A549 (cell line): ENCODE measurements around the gene ZNF536.

ENCODE experiments used
- CBX8 ChIP-seq: fragments of 200-600 bp; sonication (generic); IDR thresholded peaks from 2 replicates; pipeline ENCODE4 v1.6.1; 2016
- CEBPB ChIP-seq, 2 experiments: fragments of >200 bp in 1 of 2; sonication (Bioruptor Twin) in 1 of 2; formaldehyde crosslinking in 1 of 2; IDR thresholded peaks; 2 replicates each; pipeline ENCODE4 v1.6.1; 2012 to 2016
- CHD2 ChIP-seq: fragments of 150-350 bp; IDR thresholded peaks from 2 replicates; pipeline ENCODE4 v1.6.1; 2014; ENCODE audit warnings: low read length; ENCODE audit not compliant: partially characterized antibody
- ESRRA ChIP-seq: fragments of 150-350 bp; IDR thresholded peaks from 2 replicates; pipeline ENCODE4 v1.6.1; 2014; ENCODE audit warnings: mild to moderate bottlenecking, low read length, borderline replicate concordance
- MAZ ChIP-seq: fragments of 150-350 bp; IDR thresholded peaks from 2 replicates; pipeline ENCODE4 v1.6.1; 2014; ENCODE audit warnings: antibody characterized with exemption, low read depth, low read length, borderline replicate concordance
- POLR2A ChIP-seq: IDR thresholded peaks from 2 replicates; pipeline ENCODE4 v1.6.1; 2012; ENCODE audit warnings: mild to moderate bottlenecking, low read length
- RAD21 ChIP-seq, 2 experiments: fragments of >200 bp in 1 of 2; sonication (Bioruptor Twin) in 1 of 2; formaldehyde crosslinking in 1 of 2; IDR thresholded peaks in 1 of 2; conservative IDR thresholded peaks in 1 of 2; 2 replicates in 1 of 2; 3 replicates in 1 of 2; pipeline ENCODE4 v1.6.1; 2012 to 2018; ENCODE audit warnings: inconsistent platforms in 1 of 2
- SMC3 ChIP-seq: fragments of >200 bp; sonication (Bioruptor Twin); formaldehyde crosslinking; IDR thresholded peaks from 3 replicates; pipeline ENCODE4 v1.6.1; 2018; ENCODE audit warnings: inconsistent platforms
- TF ChIP-seq, protein P1 (sequence below): fragments of >200 bp; sonication (Bioruptor Twin); formaldehyde crosslinking; IDR thresholded peaks from 3 replicates; pipeline ENCODE4 v1.5.1; 2016

GRCh38 chr19:30359936-30360335 is 12.2 kb upstream of the ZNF536 start:
- TF ChIP-seq CEBPB (IDR thresholded peaks at IDR 0.05), result no peak
- TF ChIP-seq MAZ, result no peak
- TF ChIP-seq, protein P1, sequence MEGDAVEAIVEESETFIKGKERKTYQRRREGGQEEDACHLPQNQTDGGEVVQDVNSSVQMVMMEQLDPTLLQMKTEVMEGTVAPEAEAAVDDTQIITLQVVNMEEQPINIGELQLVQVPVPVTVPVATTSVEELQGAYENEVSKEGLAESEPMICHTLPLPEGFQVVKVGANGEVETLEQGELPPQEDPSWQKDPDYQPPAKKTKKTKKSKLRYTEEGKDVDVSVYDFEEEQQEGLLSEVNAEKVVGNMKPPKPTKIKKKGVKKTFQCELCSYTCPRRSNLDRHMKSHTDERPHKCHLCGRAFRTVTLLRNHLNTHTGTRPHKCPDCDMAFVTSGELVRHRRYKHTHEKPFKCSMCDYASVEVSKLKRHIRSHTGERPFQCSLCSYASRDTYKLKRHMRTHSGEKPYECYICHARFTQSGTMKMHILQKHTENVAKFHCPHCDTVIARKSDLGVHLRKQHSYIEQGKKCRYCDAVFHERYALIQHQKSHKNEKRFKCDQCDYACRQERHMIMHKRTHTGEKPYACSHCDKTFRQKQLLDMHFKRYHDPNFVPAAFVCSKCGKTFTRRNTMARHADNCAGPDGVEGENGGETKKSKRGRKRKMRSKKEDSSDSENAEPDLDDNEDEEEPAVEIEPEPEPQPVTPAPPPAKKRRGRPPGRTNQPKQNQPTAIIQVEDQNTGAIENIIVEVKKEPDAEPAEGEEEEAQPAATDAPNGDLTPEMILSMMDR, result no peak
- TF ChIP-seq ESRRA, result no peak
- no peak for TF ChIP-seq CBX8
- no peak for TF ChIP-seq CHD2
- TF ChIP-seq POLR2A, result no peak
- TF ChIP-seq RAD21 (conservative IDR thresholded peaks at IDR 0.05 in 1 of 2, IDR thresholded peaks at IDR 0.05 in 1 of 2), result no peak
- no peak for TF ChIP-seq SMC3
